GM18858 (cell line): Measurements from ENCODE around the gene AKIRIN2.
"Not testable (repeated sequence)": the region's sequence is repeated elsewhere in the genome, so short reads cannot be mapped to it uniquely, and the experiment has no call there.

Experiments used
- ATAC-seq: cut with Tn5 transposase; IDR thresholded peaks from one replicate; pipeline ENCODE4 v1.9.1; 2021; ENCODE audit not compliant: unreplicated experiment

AKIRIN2 gene

GRCh38 chr6:87718662-87719433 is 16.8 kb upstream of the AKIRIN2 start:
- no peak for ATAC-seq

- no peak for ATAC-seq
Measured at GRCh38 chr6:87716928-87717614, 15.0 kb upstream of the AKIRIN2 start.

- ATAC-seq: peak; percentile 66
Measured at GRCh38 chr6:87714093-87714842, 12.2 kb upstream of the AKIRIN2 start.

GRCh38 chr6:87712713-87713112 is 10.7 kb upstream of the AKIRIN2 start:
- not testable (repeated sequence) for ATAC-seq

GRCh38 chr6:87710090-87710489 is 8.1 kb upstream of the AKIRIN2 start:
- ATAC-seq: no peak

GRCh38 chr6:87708581-87709427 is 6.8 kb upstream of the AKIRIN2 start:
- ATAC-seq: not testable (repeated sequence)

- ATAC-seq: no peak
Measured at GRCh38 chr6:87706187-87706966, 4.3 kb upstream of the AKIRIN2 start.

GRCh38 chr6:87705070-87705691 is 3.1 kb upstream of the AKIRIN2 start:
- ATAC-seq: peak; percentile 48

- ATAC-seq: not testable (repeated sequence)
Measured at GRCh38 chr6:87703039-87703438, 1.0 kb upstream of the AKIRIN2 start.

GRCh38 chr6:87702589-87702945 is 534 bp upstream of the AKIRIN2 start:
- ATAC-seq: peak; percentile 9

GRCh38 chr6:87701344-87701675 is 723 bp downstream of the AKIRIN2 start:
- ATAC-seq: no peak

- no peak for ATAC-seq
Measured at GRCh38 chr6:87700397-87701343, 1.4 kb downstream of the AKIRIN2 start.

GRCh38 chr6:87699576-87699975 is 2.5 kb downstream of the AKIRIN2 start:
- no peak for ATAC-seq

- peak; percentile 14 for ATAC-seq
Measured at GRCh38 chr6:87698547-87699006, 3.5 kb downstream of the AKIRIN2 start.

GRCh38 chr6:87697581-87698546 is 4.2 kb downstream of the AKIRIN2 start:
- no peak for ATAC-seq

- ATAC-seq: not testable (repeated sequence)
Measured at GRCh38 chr6:87696817-87697216, 5.2 kb downstream of the AKIRIN2 start.

GRCh38 chr6:87692086-87692485 is 9.9 kb downstream of the AKIRIN2 start:
- ATAC-seq: no peak
